ENCODE data around the gene HDAC4.

- TF ChIP-seq CTCF (IDR thresholded peaks at IDR 0.05; ENCODE audit: insufficient read depth, low read length) (no peak), POLR2AphosphoS5 (IDR thresholded peaks at IDR 0.05; ENCODE audit: low read depth) (no peak), REST (IDR thresholded peaks at IDR 0.05; ENCODE audit: insufficient replicate concordance, low read depth) (no peak)
These were observed 397.7 kb downstream of the HDAC4 start for GRCh38 chr2:239002954-239003623.

Data from HL-60 (cell line).